WERI-Rb-1 (cell line): Measurements from ENCODE around the gene SLC25A5.

Source experiments
- DNase-seq: peaks from one replicate; pipeline ENCODE4 v3.0.0-alpha.2; 2020
- H3K27ac ChIP-seq: fragments of 250-450 bp; sonication (Bioruptor Pico); 2 replicates; pipeline ENCODE4 v1.5.1; 2020; ENCODE audit warnings: mild to moderate bottlenecking, moderate library complexity
- H3K27me3 ChIP-seq: fragments of 250-450 bp; sonication (Bioruptor Pico); 2 replicates; pipeline ENCODE4 v1.5.1; 2021; ENCODE audit warnings: mild to moderate bottlenecking, low read depth, moderate library complexity; ENCODE audit not compliant: insufficient read depth, severe bottlenecking
- H3K36me3 ChIP-seq: fragments of 250-450 bp; sonication (Bioruptor Pico); 2 replicates; pipeline ENCODE4 v1.5.1; 2020; ENCODE audit warnings: mild to moderate bottlenecking, moderate library complexity
- H3K4me3 ChIP-seq: 2 replicates; pipeline ENCODE4 v1.5.1; 2011; ENCODE audit warnings: low read depth, mild to moderate bottlenecking, control low read depth, low read length
- H3K9me3 ChIP-seq: fragments of 250-450 bp; sonication (Bioruptor Pico); 2 replicates; pipeline ENCODE4 v1.5.1; 2021; ENCODE audit warnings: mild to moderate bottlenecking, moderate library complexity; ENCODE audit not compliant: severe bottlenecking
- TF ChIP-seq, protein P1 (sequence below): IDR thresholded peaks from 2 replicates; pipeline ENCODE4 v1.5.1; 2011; ENCODE audit warnings: low read depth, mild to moderate bottlenecking, control low read depth, inconsistent platforms, low read length

The SLC25A5 gene

DNA sequence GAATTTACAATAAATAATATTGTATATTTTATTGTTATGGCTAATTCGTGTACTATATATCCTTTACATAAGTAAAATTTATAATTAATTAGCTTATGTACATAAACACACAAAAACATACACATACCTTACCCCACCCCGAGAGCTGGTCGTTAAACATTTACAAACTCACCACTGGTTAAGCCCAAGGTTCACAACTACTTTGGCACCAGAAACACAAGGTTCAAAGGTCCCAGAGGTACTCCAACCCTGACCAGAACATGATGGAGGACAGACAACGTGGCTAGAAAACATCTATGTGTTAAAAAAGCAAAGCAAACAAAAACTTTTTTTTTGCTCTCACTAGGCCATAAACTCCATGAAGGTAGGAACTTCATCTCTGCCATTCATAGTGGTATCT, 37.7 kb downstream of the SLC25A5 start:
- TF ChIP-seq, protein P1, sequence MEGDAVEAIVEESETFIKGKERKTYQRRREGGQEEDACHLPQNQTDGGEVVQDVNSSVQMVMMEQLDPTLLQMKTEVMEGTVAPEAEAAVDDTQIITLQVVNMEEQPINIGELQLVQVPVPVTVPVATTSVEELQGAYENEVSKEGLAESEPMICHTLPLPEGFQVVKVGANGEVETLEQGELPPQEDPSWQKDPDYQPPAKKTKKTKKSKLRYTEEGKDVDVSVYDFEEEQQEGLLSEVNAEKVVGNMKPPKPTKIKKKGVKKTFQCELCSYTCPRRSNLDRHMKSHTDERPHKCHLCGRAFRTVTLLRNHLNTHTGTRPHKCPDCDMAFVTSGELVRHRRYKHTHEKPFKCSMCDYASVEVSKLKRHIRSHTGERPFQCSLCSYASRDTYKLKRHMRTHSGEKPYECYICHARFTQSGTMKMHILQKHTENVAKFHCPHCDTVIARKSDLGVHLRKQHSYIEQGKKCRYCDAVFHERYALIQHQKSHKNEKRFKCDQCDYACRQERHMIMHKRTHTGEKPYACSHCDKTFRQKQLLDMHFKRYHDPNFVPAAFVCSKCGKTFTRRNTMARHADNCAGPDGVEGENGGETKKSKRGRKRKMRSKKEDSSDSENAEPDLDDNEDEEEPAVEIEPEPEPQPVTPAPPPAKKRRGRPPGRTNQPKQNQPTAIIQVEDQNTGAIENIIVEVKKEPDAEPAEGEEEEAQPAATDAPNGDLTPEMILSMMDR: no peak
- Histone ChIP-seq H3K27ac (no peak overlapping the region), H3K4me3 (no peak overlapping the region), H3K36me3 (no peaks in the 10 kb centered on the region), H3K9me3 (no peaks in the 10 kb centered on the region), H3K27me3 (peaks cover 9% of the 10 kb centered on the region)
- no peak for DNase-seq

DNA sequence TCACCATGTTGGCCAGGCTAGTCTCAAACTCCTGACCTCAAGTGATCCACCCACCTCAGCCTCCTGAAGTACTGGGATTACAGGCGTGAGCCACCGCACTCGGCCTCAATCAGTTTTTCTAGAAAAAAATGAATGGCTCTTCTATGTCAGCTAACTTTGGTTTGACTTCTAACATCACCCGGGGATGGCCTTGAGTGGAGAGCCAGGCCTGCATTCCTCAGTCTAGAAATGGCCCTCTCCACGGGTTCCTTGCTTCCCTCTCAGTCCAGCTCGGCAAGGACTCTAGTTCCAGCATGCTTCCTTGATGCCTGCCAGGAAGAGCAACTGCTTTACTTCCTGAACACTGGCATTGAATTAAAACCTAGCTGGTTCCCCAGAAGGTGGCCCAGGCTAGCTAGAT, 39.0 kb downstream of the SLC25A5 start:
- Histone ChIP-seq H3K27me3 (peaks cover 9% of the 10 kb centered on the region), H3K9me3 (no peaks in the 10 kb centered on the region), H3K27ac (no peak overlapping the region), H3K36me3 (no peaks in the 10 kb centered on the region), H3K4me3 (no peak overlapping the region)
- TF ChIP-seq, protein P1: no peak
- DNase-seq: no peak

GRCh38 chrX:119512146-119512800, 44.0 kb downstream of the SLC25A5 start:
- TF ChIP-seq, protein P1: peak; percentile 84
- Histone ChIP-seq H3K27ac (no peak overlapping the region), H3K4me3 (no peak overlapping the region), H3K27me3 (peaks cover 11% of the 10 kb centered on the region), H3K9me3 (no peaks in the 10 kb centered on the region), H3K36me3 (no peaks in the 10 kb centered on the region)
- peak; percentile 75 for DNase-seq

DNA sequence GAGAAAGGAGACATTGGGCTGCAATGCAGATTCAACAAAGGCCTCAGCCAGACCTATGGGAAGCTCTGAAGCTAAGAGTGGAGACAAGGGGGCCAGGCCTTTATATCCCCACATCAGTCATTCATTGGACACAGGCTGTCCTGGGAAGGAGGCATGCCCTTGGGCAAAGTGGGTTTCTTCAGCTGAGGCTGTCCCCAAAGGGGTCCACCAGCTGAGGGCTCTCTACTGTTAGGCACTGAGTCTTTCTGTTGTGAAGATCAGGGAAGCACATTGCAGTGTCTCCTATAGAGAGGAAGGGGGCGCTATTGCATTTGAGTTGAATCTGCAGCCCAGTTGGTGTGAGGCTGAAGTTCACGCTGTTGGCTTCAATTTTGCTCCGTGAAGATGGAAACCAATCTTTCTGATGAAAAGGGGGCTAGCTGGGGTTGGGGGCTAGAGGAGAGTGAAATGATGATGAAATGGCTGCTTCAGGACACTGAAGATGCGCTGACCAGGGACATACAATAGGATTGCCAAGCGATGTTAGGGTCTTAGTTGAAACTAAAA, 48.0 kb downstream of the SLC25A5 start:
- TF ChIP-seq, protein P1: peak; percentile 85
- Histone ChIP-seq H3K36me3 (no peaks in the 10 kb centered on the region), H3K27me3 (peaks cover 5% of the 10 kb centered on the region), H3K4me3 (no peak overlapping the region), H3K27ac (no peak overlapping the region), H3K9me3 (no peaks in the 10 kb centered on the region)
- peak; percentile 33 for DNase-seq

DNA sequence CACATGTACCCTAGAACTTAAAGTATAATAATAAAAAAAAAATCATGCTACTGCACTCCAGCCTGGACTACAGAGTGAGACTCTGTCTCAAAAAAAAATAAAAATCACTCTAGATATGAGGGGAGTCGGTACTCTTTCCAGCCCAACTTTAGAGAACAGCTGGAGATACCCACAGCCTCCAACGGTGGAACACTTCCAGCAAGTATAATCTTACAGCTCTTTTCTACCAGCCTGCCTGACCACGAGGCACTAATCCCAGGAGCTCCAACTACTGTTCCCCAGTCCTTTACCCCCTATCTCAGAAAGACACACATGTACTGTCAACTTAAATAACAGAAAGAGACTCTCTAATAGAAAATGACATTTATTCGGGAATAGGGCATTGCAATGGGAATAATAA, 50.1 kb downstream of the SLC25A5 start:
- H3K36me3 ChIP-seq: no peaks in the 10 kb centered on the region
- no peak overlapping the region for H3K27ac ChIP-seq
- H3K9me3 ChIP-seq: no peaks in the 10 kb centered on the region
- DNase-seq: no peak
- H3K4me3 ChIP-seq: no peak overlapping the region
- peaks cover 10% of the 10 kb centered on the region for H3K27me3 ChIP-seq
- TF ChIP-seq, protein P1: no peak
